ENCODE results near the gene GPER1. TPM values are rescaled to one million over a fixed set of nuclear protein-coding genes. Genes with fewer than 3 reads are reported as not detected.
A peak's percentile ranks its signal among the peaks of the same experiment; 100 is the strongest.

The GPER1 gene
- total RNA-seq, 1 experiment from 2014 or later: 2.5 TPM

DNA sequence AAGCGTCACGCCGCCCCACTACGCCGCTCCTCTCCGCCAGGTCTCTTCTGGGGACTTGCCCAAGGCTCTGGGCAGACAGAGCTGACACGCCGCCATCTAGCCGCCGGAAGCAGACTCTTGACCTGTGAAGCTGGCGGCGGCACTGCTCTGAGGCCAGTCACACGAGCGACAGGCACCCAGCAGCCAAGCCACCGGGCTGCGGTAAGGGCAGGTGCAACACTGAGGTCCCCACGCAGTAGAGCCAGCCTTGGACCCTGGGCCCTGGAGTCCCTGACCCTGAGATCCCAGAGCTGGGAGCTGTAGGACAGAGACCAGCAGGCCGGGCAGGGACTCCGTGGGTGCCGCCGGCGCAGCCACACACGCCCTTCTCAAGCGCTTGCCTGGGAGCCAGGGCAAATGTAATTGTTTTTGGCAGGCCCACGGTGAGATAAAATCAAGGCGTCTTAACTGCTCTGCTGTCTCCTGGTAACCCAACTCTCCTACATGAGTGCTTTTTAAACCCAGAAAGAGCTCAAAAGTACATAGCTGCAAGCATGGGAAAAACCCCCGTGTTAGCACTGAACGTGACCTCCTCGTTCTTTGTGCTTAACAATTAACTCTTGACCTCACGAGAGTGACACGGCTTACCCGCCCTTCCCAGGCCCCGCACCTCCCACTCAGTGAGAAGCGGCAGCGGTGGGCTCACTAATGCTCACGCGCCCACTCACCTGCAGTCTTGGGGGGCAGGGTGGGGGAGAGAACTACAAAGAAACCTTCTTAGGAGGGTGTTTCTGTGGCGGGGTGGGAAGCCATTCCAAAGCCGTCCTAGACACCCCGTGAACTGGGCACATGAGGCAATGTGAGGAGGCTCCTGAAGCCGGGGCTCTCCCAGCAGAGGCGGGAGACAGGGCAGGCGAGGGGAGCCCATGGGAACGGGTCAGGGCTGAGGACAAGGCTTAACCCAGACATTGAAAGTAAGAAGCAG, 8.5 kb downstream of the GPER1 start:
- in situ Hi-C loops (cut with HindIII; ENCODE audit: low pct_unique_long_range_greater_than_20kb, low sequenced_read_pairs): no loop called here
- DNase-seq (ENCODE audit: low read depth): no peak

DNA sequence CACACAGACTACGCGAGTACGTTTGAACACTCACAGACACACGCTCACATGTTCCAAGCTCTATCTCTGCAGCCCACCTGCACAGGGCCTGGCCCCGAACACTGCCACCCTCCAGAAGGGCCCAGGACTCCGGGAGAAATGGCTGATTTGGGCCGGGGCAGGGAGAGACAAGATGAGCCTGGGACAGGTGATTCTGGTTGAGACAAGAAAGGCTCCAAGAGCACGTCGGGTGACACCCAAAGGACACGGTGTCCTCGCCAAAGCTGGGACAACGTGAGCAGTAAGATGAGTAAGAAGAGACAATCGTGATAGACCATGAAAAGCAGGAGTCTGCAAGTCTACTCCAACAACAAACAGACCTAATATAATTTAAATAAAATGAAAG, 9.2 kb downstream of the GPER1 start:
- no peak for DNase-seq (ENCODE audit: low read depth)
- in situ Hi-C loops (cut with HindIII; ENCODE audit: low pct_unique_long_range_greater_than_20kb, low sequenced_read_pairs): no loop called here

DNA sequence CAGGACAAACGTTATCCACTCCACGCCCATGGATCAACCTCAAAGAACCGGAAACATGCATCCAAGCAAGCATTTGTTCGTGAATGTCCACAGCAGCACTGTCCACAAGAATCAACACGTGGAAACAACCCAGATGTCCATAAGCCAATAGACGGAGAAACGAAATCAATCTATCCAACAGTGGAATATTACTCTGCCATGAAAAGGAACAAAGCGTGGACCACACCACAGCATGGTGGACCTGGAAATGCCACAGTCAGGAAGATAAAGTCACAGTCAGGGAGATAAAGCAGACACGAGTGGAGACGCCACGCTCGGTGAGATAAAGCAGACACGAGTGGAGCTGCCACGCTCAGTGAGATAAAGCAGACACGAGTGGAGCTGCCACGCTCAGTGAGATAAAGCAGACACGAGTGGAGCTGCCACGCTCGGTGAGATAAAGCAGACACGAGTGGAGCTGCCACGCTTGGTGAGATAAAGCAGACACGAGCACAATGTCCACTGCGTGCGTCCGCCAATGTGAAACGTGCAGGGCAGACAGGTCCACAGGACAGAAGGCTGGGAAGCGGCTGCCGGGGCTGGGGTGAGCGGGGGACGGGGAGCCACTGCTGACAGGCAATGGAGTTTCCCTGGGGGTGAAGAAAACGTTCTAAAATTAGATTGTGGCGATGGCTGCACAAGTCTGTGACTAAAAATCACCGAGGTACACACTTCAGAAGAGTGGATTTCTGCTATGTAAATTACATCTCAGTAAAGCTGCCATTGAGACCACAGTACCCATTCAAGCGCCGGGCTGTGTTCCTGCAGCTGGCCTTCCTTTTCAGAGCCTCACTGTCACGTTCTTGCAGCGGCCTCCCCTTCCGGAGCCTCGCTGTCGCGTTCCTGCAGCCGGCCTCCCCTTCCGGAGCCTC, 10.6 kb downstream of the GPER1 start:
- DNase-seq (ENCODE audit: low read depth): no peak
- in situ Hi-C loops (cut with HindIII; ENCODE audit: low pct_unique_long_range_greater_than_20kb, low sequenced_read_pairs): no loop called here

DNA sequence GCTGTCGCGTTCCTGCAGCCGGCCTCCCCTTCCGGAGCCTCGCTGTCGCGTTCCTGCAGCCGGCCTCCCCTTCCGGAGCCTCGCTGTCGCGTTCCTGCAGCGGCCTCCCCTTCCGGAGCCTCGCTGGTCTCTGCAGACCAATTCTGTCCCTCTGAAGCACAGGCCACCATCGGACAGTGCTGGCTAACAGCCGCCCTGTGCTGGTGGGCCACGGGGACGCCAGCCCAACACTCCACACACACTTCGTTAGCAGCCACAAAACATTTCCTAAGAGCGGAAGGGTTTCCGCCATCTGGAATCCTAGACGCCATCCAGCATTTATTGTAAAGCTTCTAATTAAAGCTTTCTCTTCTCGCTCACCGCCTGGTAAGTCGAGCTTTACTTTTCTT, 11.2 kb downstream of the GPER1 start:
- in situ Hi-C loops (cut with HindIII; ENCODE audit: low pct_unique_long_range_greater_than_20kb, low sequenced_read_pairs): no loop called here
- DNase-seq (ENCODE audit: low read depth): no peak

DNA sequence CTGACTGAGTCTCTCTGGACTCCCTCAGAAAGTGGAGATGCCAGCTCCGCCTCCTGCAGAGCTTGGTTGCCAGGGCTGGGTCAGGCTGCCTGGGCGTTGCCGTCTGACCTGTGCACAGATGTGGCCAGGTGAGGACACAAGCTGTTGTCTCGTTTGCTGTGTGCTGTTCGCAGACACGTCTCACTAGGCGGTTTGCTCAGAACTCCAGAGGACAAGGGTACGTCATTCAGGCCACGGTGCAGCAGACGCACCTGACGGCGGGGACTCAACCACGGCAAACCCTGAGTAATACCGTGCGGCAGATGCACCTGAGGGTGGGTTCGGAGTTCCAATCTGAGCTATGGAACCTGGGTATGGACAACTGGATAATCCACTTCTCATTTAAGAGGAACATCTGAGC, 11.7 kb downstream of the GPER1 start:
- in situ Hi-C loops (cut with HindIII; ENCODE audit: low pct_unique_long_range_greater_than_20kb, low sequenced_read_pairs): no loop called here
- no peak for DNase-seq (ENCODE audit: low read depth)

DNA sequence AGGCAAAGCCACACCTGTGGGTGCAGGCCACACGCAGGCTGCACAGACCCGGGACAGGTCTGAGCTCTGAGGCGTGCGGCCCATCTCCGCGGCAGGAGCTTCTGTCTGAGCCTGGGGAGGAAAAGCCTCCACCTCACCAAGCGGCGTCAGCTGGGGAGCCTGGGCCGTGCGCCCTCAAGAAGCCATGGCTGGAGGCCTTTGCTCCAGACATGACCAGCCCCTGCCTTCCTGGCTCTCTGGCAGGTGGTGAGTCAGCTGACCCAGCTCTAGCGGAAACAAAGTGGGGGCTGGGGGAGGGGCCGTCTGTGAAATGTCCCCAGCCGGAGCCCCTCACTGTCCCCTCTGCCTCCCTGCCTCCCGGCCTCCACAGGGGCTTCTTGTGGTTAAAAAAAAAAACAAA, 12.5 kb downstream of the GPER1 start:
- in situ Hi-C loops (cut with HindIII; ENCODE audit: low pct_unique_long_range_greater_than_20kb, low sequenced_read_pairs): no loop called here

DNA sequence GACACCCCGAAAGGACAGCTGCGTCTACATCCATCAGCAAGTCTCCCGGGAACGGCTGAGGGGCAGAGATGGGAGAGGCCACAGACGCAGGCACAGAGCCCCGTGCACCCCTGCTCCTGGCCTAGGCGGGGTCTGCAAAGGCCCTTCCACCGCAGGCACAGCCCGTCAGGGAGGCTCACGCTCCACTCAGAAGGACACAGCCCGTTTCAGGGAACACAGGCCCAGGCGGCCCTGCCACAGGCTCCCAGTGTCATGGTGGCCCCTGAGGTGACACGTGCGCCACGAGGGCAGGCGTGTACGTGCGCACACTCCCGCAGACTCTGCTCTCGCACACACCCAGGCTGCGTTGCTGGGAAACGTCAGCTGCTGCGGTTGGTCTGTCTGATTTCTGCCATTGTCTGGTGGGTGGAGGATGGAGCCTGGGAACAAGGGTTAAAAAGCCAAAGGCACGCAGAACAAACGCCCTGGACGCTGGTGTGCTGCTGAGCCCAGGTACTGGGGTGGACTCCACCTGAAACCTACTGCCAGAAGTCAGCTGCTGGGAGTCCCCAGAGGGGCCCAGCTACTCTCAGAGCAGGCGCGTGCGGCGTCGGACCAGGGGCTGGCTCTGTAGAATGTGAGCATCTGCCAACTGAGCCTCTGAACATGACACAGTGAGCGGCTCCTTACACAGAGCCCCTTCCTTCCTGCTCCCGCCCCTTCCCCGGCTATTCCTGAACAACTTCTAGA, 13.1 kb downstream of the GPER1 start:
- no peak for DNase-seq (ENCODE audit: low read depth)
- in situ Hi-C loops (cut with HindIII; ENCODE audit: low pct_unique_long_range_greater_than_20kb, low sequenced_read_pairs): no loop called here

More for the DNA sequence above, 12.5 kb downstream of the GPER1 start:
- no peak for DNase-seq (ENCODE audit: low read depth)

DNA sequence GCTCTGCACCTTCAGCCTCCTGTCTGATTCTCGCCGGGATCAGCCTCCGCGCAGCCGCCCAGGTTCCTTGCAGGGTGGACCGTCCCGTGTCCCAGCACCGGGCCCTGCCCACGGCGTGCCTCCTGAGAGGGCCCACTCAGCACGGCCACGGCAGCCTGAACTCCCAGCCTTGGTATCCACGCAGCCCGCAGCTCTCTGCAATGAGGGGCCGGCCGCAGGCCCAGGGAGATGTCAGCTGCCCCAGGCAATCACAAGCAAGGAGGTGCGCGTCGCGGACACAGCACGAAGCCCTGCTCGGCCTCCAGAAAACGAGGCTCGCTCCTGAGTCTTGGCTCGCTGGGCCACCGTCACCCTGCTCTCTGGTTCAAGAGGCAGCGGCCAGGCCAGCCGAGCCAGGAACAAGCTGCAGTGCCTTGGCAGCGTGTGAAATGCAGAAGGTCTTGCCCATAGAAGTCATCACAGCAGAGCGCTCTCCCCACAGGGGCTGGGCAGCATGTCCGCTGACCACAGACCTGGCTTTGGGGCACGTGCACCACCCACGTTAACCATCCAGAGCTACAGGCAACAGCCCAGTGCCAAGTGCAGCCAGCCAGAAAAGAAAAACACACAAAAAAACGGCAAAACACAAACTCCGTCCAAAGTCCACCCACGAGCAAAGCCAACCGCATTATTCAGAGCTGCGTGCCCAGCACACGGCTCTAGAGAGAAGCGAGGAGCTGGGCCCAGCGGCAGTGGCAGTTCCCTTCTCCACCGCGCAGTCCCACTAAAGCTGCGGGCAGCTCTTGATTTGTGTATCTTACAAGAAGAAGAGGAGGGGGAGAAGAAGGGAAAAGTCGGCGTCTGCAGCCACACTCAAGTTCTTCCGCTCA, 13.9 kb downstream of the GPER1 start:
- DNase-seq (ENCODE audit: low read depth): peak; percentile 90
- in situ Hi-C loops (cut with HindIII; ENCODE audit: low pct_unique_long_range_greater_than_20kb, low sequenced_read_pairs): no loop called here

DNA sequence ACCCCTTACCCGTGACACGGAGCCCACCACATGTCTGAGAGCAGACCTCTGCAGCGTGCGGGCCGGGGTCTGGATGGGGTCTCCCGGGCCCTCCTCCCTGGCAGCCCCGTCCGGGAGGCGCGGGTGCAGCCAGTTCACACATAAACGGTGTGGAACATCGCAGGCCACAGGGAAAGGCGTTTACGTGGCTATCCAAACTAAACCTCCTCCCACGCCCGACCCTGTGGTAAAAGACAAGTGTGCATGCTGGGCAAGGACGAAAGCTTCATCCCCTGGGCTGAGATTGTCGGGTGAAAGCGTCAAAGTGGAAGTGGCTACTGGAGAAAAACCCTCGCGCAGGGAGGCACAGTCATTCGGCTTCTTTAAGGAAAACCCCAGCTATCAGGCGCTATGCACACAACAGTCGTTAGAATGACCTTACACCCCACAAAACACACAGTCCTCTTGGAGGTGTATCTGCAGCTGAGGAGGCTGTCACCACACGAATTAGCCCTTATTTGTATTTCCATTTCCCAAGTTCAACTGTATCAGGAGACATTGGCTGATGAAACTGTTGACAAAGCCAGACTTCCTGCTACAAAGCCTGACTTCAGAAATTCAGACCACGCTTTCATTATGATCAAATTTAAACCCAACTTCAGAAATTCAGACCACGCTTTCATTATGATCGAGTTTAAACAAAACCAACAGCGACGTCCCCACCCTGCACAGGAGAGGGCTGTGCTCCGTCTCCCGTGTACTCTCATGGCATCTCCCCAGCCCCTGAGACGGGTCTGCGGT, 15.3 kb downstream of the GPER1 start:
- no peak for DNase-seq (ENCODE audit: low read depth)
- in situ Hi-C loops (cut with HindIII; ENCODE audit: low pct_unique_long_range_greater_than_20kb, low sequenced_read_pairs): no loop called here

DNA sequence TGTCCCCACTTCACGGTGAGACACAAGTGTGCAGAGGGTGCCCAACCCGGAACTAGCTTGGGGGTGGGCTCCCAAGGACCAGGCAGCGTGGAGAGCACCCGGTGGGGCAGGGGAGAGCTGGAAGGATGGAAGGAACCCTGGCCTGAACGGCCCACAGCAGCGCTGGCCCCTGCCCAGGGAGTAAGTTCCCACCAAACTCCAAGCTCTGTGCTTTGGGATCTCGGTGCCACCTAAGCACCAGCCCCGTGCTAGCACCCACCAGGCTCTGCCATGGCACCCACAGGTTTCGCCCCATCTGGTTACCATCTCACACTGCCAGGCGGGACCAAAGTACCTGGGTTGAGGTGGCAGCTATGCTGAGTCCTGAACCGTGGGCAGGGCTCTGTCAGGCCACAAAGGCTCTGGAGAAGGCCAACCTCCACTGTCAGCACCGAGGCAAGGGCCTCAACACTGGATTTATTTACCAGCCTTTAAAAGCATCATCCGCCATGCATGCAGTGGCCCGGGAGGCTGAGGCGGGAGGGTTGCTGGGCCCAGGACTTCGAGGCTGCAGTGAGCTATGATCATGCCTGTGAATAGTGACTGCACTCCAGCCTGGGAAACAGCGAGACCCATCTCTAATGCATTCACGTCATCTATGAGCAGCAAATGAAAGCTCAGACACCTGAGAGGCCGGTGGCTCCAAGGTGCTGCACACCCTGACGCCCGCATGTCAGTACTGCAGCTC, 16.0 kb downstream of the GPER1 start:
- in situ Hi-C loops (cut with HindIII; ENCODE audit: low pct_unique_long_range_greater_than_20kb, low sequenced_read_pairs): no loop called here
- DNase-seq (ENCODE audit: low read depth): no peak

DNA sequence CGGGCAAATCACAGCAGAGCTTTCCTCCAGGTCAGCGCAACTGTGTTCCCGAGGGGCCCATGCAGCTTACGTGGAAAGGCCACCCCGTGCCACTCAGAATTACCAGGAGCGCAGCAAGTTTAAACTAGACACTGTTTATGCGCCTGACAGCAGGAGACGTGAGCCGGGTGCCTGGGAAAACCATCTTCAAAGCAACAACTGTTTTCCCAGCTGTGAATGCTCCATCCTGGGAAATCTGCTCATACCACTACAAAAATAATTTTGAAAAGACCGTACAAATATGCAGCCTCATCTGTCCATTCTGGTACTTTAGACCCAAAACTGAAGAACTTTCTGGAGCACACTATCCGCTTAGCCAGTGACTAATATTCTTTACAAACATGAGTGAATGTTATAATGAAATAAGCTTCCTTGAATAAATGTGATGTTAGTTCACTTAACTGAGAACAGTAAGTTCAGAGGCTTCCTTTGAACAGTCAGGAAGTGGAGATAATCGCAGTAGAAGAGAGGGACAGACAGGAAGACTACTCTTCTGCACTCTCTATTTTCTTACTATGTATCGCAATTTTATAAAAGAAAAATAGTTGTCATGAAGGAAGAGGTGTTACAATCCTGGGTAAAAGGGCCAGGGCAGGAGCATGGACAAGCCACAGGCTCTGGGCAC, 16.7 kb downstream of the GPER1 start:
- in situ Hi-C loops (cut with HindIII; ENCODE audit: low pct_unique_long_range_greater_than_20kb, low sequenced_read_pairs): no loop called here
- DNase-seq (ENCODE audit: low read depth): no peak

DNA sequence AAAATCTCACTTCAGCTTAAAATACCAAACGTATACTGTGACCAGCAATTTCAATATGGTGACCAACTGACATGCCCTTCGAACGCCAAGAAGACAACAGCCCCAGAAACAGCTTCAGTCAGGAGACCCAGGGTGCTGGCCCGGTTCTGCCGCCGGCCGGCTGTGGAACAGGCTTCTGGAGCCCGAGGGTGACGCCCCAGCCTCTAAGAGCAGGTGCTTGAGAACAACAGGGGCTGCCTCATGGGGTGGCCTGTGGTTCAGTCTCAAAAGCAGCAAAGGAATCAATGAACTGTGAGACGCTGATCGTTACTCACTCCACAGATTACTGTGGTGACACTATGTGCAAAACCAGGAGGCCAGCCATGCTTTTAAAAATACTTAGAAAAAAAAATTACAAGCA, 17.3 kb downstream of the GPER1 start:
- DNase-seq (ENCODE audit: low read depth): no peak
- in situ Hi-C loops (cut with HindIII; ENCODE audit: low pct_unique_long_range_greater_than_20kb, low sequenced_read_pairs): no loop called here

DNA sequence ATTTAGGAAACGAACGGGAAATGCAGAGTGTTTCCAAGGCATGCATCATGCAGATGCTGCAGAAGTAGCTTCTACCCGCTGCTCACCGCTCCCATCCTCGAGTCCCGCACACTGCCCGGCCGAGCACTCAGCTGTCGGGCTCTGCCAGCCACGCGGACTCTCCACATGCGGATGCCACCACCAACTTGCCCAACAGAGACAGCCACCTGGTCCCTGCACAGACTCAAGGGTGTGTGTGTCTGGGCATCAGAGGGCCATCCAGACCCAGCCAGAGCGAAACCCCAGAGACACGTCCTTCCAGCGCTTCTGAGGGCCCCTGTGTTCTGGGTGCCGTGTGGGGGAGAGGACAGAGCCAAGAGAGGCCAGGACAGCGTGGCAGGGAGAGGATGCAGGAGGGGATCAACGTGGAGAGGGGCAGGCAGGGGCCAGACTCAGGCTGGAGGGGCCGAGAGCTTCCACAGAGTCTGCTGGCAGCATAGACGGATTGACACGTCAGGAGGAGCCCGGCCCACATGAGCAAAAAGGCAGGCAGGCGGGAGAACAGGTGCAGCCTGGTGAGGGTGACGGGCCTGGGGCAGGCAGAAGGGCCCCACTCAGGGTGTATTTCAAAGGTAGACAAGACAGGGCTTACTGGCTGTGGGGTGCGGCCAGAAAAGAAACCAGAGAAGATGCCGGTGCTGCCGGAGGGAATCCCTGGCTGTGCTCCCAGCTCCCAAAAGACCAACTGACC, 18.3 kb downstream of the GPER1 start:
- no peak for DNase-seq (ENCODE audit: low read depth)
- in situ Hi-C loops (cut with HindIII; ENCODE audit: low pct_unique_long_range_greater_than_20kb, low sequenced_read_pairs): no loop called here

DNA sequence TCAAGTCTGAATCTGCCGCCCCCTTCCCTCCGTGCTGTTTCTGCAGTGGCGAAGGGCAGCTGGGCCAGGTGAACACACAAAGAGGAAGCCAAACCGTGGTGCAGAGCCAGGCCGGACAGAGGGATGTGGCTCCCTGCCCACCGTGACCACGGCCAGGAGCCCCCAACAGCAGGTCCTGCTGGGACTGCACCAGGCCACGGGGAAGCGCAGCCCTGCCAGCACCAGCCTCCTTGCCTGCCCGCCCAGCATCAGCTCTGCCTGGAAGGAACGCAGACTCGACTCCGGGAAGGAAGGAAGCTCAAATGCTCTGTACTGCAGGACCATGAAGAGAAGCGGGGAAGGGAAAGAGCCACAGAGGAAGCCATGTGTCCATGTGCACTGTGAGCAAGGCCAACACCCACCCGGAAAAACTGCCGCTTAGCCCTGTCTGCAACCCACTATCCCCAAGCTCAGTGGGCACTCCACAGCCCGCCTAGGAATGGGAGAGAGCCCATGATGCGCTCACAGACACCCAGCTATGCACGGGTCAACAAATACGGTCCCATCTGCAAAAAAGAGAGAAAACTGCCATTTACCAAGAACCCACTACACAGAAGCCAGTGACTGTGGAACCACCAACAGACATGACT, 19.0 kb downstream of the GPER1 start:
- DNase-seq (ENCODE audit: low read depth): no peak
- in situ Hi-C loops (cut with HindIII; ENCODE audit: low pct_unique_long_range_greater_than_20kb, low sequenced_read_pairs): no loop called here

Measured in Caki2 (cell line).